8988T (cell line): ENCODE results near the gene DAZ4.
"Not testable (repeated sequence)": the region's sequence is repeated elsewhere in the genome, so short reads cannot be mapped to it uniquely, and the experiment has no call there.

ENCODE experiments used
- DNase-seq: peaks from one replicate; pipeline ENCODE4 v3.0.0; 2011

The DAZ4 gene

GRCh38 chrY:24833619-24834018 lies at the start of gene DAZ4:
TSS of gene DAZ4 (plus strand) at chrY:24833919. CDS start at chrY:24834127, 208 bp downstream.
- not testable (repeated sequence) for DNase-seq

GRCh38 chrY:24813293-24813692 lies 20.4 kb upstream of the DAZ4 start, which contains the start of gene DAZ3:
TSS of gene DAZ3 (minus strand) at chrY:24813393. CDS start at chrY:24813185, 208 bp downstream.
- not testable (repeated sequence) for DNase-seq

GRCh38 chrY:24821836-24822235 lies 11.9 kb upstream of the DAZ4 start:
- not testable (repeated sequence) for DNase-seq

GRCh38 chrY:24824184-24824879 lies 9.4 kb upstream of the DAZ4 start:
- DNase-seq = not testable (repeated sequence)

GRCh38 chrY:24825069-24825468 lies 8.7 kb upstream of the DAZ4 start:
- DNase-seq = not testable (repeated sequence)
